Neural cell (in vitro differentiated cells): ENCODE results near the gene RDH13.

Experiments
- EZH2 ChIP-seq: fragments of 200-600, 300-800 bp; shearing (Covaris generic), sonication (generic); IDR thresholded peaks from 2 replicates; pipeline ENCODE4 v1.6.1; 2014; ENCODE audit warnings: antibody characterized with exemption, low read length, borderline replicate concordance, mild to moderate bottlenecking; ENCODE audit not compliant: insufficient read depth, poor library complexity, severe bottlenecking
- POLR2AphosphoS5 ChIP-seq: IDR thresholded peaks from 2 replicates; pipeline ENCODE4 v1.6.1; 2012
- TAF1 ChIP-seq: IDR thresholded peaks from 2 replicates; pipeline ENCODE4 v1.6.1; 2012; ENCODE audit warnings: low read depth
- TF ChIP-seq, protein P1 (sequence below): fragments of 450-650 bp; IDR thresholded peaks from 2 replicates; pipeline ENCODE4 v1.5.1; 2014; ENCODE audit warnings: antibody characterized with exemption, mild to moderate bottlenecking, moderate library complexity; ENCODE audit not compliant: poor library complexity, severe bottlenecking

DNA sequence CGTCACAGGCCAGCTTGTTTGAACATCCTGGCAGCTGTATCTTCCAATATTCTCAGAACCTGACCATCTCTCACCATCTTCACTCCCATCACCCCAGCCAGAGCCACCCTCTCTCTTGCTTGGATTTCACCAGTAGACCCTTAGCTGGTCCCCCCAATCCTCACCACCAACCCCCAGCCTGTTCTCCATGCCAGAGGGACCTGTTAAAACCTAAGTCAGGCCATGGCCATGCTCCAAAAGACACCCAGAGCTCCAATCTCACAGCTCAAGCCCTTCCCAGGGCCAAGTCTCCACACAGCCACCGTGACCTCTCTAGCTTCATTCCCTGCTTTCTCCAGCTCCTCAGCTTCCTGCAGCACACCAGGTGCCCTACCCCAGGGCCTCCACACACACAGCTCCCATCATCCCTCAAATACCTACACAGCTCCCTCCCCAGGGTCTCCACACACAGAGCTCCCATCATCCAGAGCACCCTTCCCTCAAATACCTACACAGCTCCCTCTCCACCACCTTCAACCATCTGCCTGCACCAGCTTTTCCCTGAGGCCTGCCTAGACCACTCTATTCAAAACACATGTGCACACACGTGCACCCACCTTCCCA is 26.5 kb upstream of the RDH13 start:
- TF ChIP-seq TAF1 (no peak), POLR2AphosphoS5 (no peak), EZH2 (no peak)
- TF ChIP-seq, protein P1, sequence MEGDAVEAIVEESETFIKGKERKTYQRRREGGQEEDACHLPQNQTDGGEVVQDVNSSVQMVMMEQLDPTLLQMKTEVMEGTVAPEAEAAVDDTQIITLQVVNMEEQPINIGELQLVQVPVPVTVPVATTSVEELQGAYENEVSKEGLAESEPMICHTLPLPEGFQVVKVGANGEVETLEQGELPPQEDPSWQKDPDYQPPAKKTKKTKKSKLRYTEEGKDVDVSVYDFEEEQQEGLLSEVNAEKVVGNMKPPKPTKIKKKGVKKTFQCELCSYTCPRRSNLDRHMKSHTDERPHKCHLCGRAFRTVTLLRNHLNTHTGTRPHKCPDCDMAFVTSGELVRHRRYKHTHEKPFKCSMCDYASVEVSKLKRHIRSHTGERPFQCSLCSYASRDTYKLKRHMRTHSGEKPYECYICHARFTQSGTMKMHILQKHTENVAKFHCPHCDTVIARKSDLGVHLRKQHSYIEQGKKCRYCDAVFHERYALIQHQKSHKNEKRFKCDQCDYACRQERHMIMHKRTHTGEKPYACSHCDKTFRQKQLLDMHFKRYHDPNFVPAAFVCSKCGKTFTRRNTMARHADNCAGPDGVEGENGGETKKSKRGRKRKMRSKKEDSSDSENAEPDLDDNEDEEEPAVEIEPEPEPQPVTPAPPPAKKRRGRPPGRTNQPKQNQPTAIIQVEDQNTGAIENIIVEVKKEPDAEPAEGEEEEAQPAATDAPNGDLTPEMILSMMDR: no peak
